ENCODE results near the gene TMPRSS5.

TMPRSS5 gene

GRCh38 chr11:113664981-113665710, 41.0 kb downstream of the TMPRSS5 start:
- ATAC-seq (ENCODE audit: low read depth) (no peak), DNase-seq (ENCODE audit: low spot score) (no peak)
- Histone ChIP-seq H3K36me3 (ENCODE audit: low read depth) (no peaks in the 10 kb centered on the region), H3K9me3 (ENCODE audit: severe bottlenecking) (peaks cover 6% of the 10 kb centered on the region), H3K27ac (ENCODE audit: poor library complexity, severe bottlenecking) (no peak overlapping the region), H3K27me3 (ENCODE audit: insufficient read depth, poor library complexity, severe bottlenecking) (no peaks in the 10 kb centered on the region), H3K4me1 (ENCODE audit: insufficient read depth, poor library complexity, severe bottlenecking) (peaks cover 10% of the 10 kb centered on the region), H3K4me3 (ENCODE audit: severe bottlenecking) (no peak overlapping the region)
- no peak for TF ChIP-seq CTCF (IDR thresholded peaks at IDR 0.05; ENCODE audit: poor library complexity, severe bottlenecking)

- Histone ChIP-seq H3K4me3 (ENCODE audit: severe bottlenecking) (no peak overlapping the region), H3K9me3 (ENCODE audit: severe bottlenecking) (peaks cover 6% of the 10 kb centered on the region), H3K4me1 (ENCODE audit: insufficient read depth, poor library complexity, severe bottlenecking) (peaks cover 10% of the 10 kb centered on the region), H3K36me3 (ENCODE audit: low read depth) (no peaks in the 10 kb centered on the region), H3K27ac (ENCODE audit: poor library complexity, severe bottlenecking) (peak overlapping the region; percentile 46), H3K27me3 (ENCODE audit: insufficient read depth, poor library complexity, severe bottlenecking) (no peaks in the 10 kb centered on the region)
- DNase-seq (ENCODE audit: low spot score): no peak
- peak; percentile 99 for ATAC-seq (ENCODE audit: low read depth)
- no peak for TF ChIP-seq CTCF (IDR thresholded peaks at IDR 0.05; ENCODE audit: poor library complexity, severe bottlenecking)
Observed at GRCh38 chr11:113664069-113664980, 41.8 kb downstream of the TMPRSS5 start.

GRCh38 chr11:113663567-113663966, 42.5 kb downstream of the TMPRSS5 start:
- Histone ChIP-seq H3K27me3 (ENCODE audit: insufficient read depth, poor library complexity, severe bottlenecking) (no peaks in the 10 kb centered on the region), H3K4me1 (ENCODE audit: insufficient read depth, poor library complexity, severe bottlenecking) (peaks cover 10% of the 10 kb centered on the region), H3K27ac (ENCODE audit: poor library complexity, severe bottlenecking) (peak overlapping the region; percentile 46), H3K9me3 (ENCODE audit: severe bottlenecking) (peaks cover 6% of the 10 kb centered on the region), H3K4me3 (ENCODE audit: severe bottlenecking) (no peak overlapping the region), H3K36me3 (ENCODE audit: low read depth) (no peaks in the 10 kb centered on the region)
- TF ChIP-seq CTCF (IDR thresholded peaks at IDR 0.05; ENCODE audit: poor library complexity, severe bottlenecking): no peak
- ATAC-seq (ENCODE audit: low read depth): peak; percentile 31; the same call in 2 of the 3 replicates
- no peak for DNase-seq (ENCODE audit: low spot score)

- TF ChIP-seq CTCF (IDR thresholded peaks at IDR 0.05; ENCODE audit: poor library complexity, severe bottlenecking): no peak
- DNase-seq (ENCODE audit: low spot score) (no peak), ATAC-seq (ENCODE audit: low read depth) (no peak)
- Histone ChIP-seq H3K27ac (ENCODE audit: poor library complexity, severe bottlenecking) (no peak overlapping the region), H3K36me3 (ENCODE audit: low read depth) (no peaks in the 10 kb centered on the region), H3K9me3 (ENCODE audit: severe bottlenecking) (no peaks in the 10 kb centered on the region), H3K4me1 (ENCODE audit: insufficient read depth, poor library complexity, severe bottlenecking) (no peaks in the 10 kb centered on the region), H3K4me3 (ENCODE audit: severe bottlenecking) (no peak overlapping the region), H3K27me3 (ENCODE audit: insufficient read depth, poor library complexity, severe bottlenecking) (no peaks in the 10 kb centered on the region)
Observed at GRCh38 chr11:113655771-113656170, 50.3 kb downstream of the TMPRSS5 start.
